Mucosa of descending colon (tissue), 3 donors: Measurements from ENCODE around the gene LCK. TPM values are rescaled to one million over a fixed set of nuclear protein-coding genes. Genes with fewer than 3 reads are reported as not detected.

Experiments
- ATAC-seq: fragments of 200-7000 bp; cut with Tn5 transposase; one replicate; pipeline ENCODE4 v1.9.1; 2020; ENCODE audit warnings: mild to moderate bottlenecking, moderate library complexity
- DNase-seq, 3 donors: peaks; one replicate each; pipeline ENCODE4 v3.0.0-alpha.2; 2020
- H3K36me3 ChIP-seq: fragments of 200-600 bp; one replicate; pipeline ENCODE4 v1.8.0; 2021; ENCODE audit warnings: low read depth, mild to moderate bottlenecking
- H3K4me1 ChIP-seq: fragments of 200-600 bp; one replicate; pipeline ENCODE4 v1.8.0; 2021; ENCODE audit warnings: low read depth, mild to moderate bottlenecking
- H3K4me3 ChIP-seq: fragments of 200-600 bp; one replicate; pipeline ENCODE4 v1.8.0; 2021; ENCODE audit warnings: mild to moderate bottlenecking
- H3K9me3 ChIP-seq: fragments of 200-600 bp; one replicate; pipeline ENCODE4 v1.8.0; 2021; ENCODE audit warnings: mild to moderate bottlenecking
- CTCF ChIP-seq: fragments of 200-600 bp; IDR thresholded peaks from one replicate; pipeline ENCODE4 v1.8.0; 2022; ENCODE audit warnings: antibody characterized with exemption, mild to moderate bottlenecking
- intact Hi-C, 2 donors: fragments of 100-400 bp; cut with DNase I in 1 of 2; cut with micrococcal nuclease in 1 of 2; formaldehyde crosslinking; loops; one replicate each; pipeline versions ENCODE4 v1.11.0 to v1.11.1; 2022; cut with DNase I, micrococcal nuclease
- total RNA-seq, 3 donors: library from RNA; stranded (reverse); fragmentation: NEBNext Ultra II Directional in 2 of 3; extraction: Animal tissue kit (Norgen Biotek cat#: 25700) in 2 of 3; gene quantifications; one replicate each; pipeline versions ENCODE4 v1.2.1 to v1.2.4, GENCODE V29; 2021 to 2023
- donor health status: DM: no; HTN: no; CAD: no; lungs with moderate emphysema.
- donor health status: DM: no; HTN: no; CAD: no.
- donor health status: DM: no; HTN: yes; CAD: no.

Gene LCK
- total RNA-seq, 3 donors from 2014 or later = 4.7 to 6.0 (median 5.9) TPM

- Histone ChIP-seq H3K36me3 (peaks cover 10% of the 10 kb centered on the region), H3K9me3 (no peaks in the 10 kb centered on the region), H3K4me1 (peaks cover 12% of the 10 kb centered on the region), H3K4me3 (no peak overlapping the region)
- no peak for ATAC-seq
- intact Hi-C loops = no loop called here
- no peak for TF ChIP-seq CTCF
- DNase-seq = no peak
Observed at GRCh38 chr1:32303358-32303757, 52.3 kb downstream of the LCK start.

- Histone ChIP-seq H3K4me1 (peaks cover 20% of the 10 kb centered on the region), H3K4me3 (no peak overlapping the region), H3K9me3 (no peaks in the 10 kb centered on the region), H3K36me3 (peaks cover 10% of the 10 kb centered on the region)
- TF ChIP-seq CTCF = no peak
- ATAC-seq (no peak), DNase-seq (no peak)
- intact Hi-C loops = no loop called here
Observed at GRCh38 chr1:32303997-32304622, 53.0 kb downstream of the LCK start.

GRCh38 chr1:32305310-32305709 lies 54.2 kb downstream of the LCK start:
- peaks cover 10% of the 10 kb centered on the region for H3K36me3 ChIP-seq
- intact Hi-C loops = no loop called here

GRCh38 chr1:32307324-32307723 lies 56.3 kb downstream of the LCK start:
- no peak overlapping the region for H3K4me3 ChIP-seq
- no peak for DNase-seq
- TF ChIP-seq CTCF = no peak
- peaks cover 10% of the 10 kb centered on the region for H3K36me3 ChIP-seq
- no peaks in the 10 kb centered on the region for H3K9me3 ChIP-seq
- H3K4me1 ChIP-seq = peaks cover 35% of the 10 kb centered on the region
- intact Hi-C loops = no loop called here
- no peak for ATAC-seq

More at GRCh38 chr1:32305310-32305709, 54.2 kb downstream of the LCK start:
- ATAC-seq = no peak
- H3K4me1 ChIP-seq = peaks cover 32% of the 10 kb centered on the region
- H3K9me3 ChIP-seq = no peaks in the 10 kb centered on the region
- DNase-seq = no peak
- TF ChIP-seq CTCF = no peak
- no peak overlapping the region for H3K4me3 ChIP-seq

GRCh38 chr1:32309960-32310359 lies 58.9 kb downstream of the LCK start:
- Histone ChIP-seq H3K9me3 (no peaks in the 10 kb centered on the region), H3K4me1 (peaks cover 35% of the 10 kb centered on the region), H3K4me3 (no peak overlapping the region), H3K36me3 (no peaks in the 10 kb centered on the region)
- intact Hi-C loops = no loop called here
- DNase-seq (no peak), ATAC-seq (no peak)
- no peak for TF ChIP-seq CTCF
